Amniotic epithelial cell (primary cell): ENCODE data around the gene CDK5RAP3.
"Not testable (repeated sequence)": the region's sequence is repeated elsewhere in the genome, so short reads cannot be mapped to it uniquely, and the experiment has no call there.

Experiments used
- DNase-seq: peaks from one replicate; pipeline ENCODE4 v3.0.0-alpha.2; 2010; ENCODE audit warnings: low read depth

Gene CDK5RAP3

GRCh38 chr17:47975823-47976205 lies 4.9 kb downstream of the CDK5RAP3 start:
- no peak for DNase-seq

GRCh38 chr17:47978324-47978723 lies 7.4 kb downstream of the CDK5RAP3 start:
- no peak for DNase-seq

GRCh38 chr17:47980541-47980940 lies 9.6 kb downstream of the CDK5RAP3 start:
- no peak for DNase-seq

GRCh38 chr17:47981462-47981861 lies 10.5 kb downstream of the CDK5RAP3 start:
- DNase-seq = no peak

- DNase-seq = no peak
Observed at GRCh38 chr17:47982091-47982617, 11.2 kb downstream of the CDK5RAP3 start.

GRCh38 chr17:47982645-47983390 lies 11.9 kb downstream of the CDK5RAP3 start:
- peak; percentile 61 for DNase-seq

GRCh38 chr17:47983492-47984223 lies 12.7 kb downstream of the CDK5RAP3 start:
- DNase-seq = no peak

- no peak for DNase-seq
Observed at GRCh38 chr17:47986520-47986919, 15.6 kb downstream of the CDK5RAP3 start.

- DNase-seq = no peak
Observed at GRCh38 chr17:47987240-47987835, 16.4 kb downstream of the CDK5RAP3 start.

GRCh38 chr17:47988445-47988844 lies 17.5 kb downstream of the CDK5RAP3 start:
- DNase-seq = not testable (repeated sequence)

- no peak for DNase-seq
Observed at GRCh38 chr17:47989159-47989558, 18.2 kb downstream of the CDK5RAP3 start.

GRCh38 chr17:47989700-47990099 lies 18.8 kb downstream of the CDK5RAP3 start:
- DNase-seq = peak; percentile 59

- DNase-seq = no peak
Observed at GRCh38 chr17:47990962-47991731, 20.2 kb downstream of the CDK5RAP3 start.

GRCh38 chr17:47992216-47992615 lies 21.3 kb downstream of the CDK5RAP3 start:
- DNase-seq = no peak

GRCh38 chr17:47993031-47993564 lies 22.2 kb downstream of the CDK5RAP3 start:
- no peak for DNase-seq

- DNase-seq = no peak
Observed at GRCh38 chr17:47993964-47994363, 23.1 kb downstream of the CDK5RAP3 start.

GRCh38 chr17:47994724-47995123 lies 23.8 kb downstream of the CDK5RAP3 start:
- DNase-seq = no peak

GRCh38 chr17:47995241-47995935 lies 24.5 kb downstream of the CDK5RAP3 start:
- DNase-seq = no peak

GRCh38 chr17:47996201-47996600 lies 25.3 kb downstream of the CDK5RAP3 start:
- DNase-seq = no peak

GRCh38 chr17:47997586-47997985 lies 26.7 kb downstream of the CDK5RAP3 start:
- no peak for DNase-seq

GRCh38 chr17:47998044-47998443 lies 27.1 kb downstream of the CDK5RAP3 start:
- no peak for DNase-seq
